Measurements from ENCODE around the gene PPP1R27. TPM values are rescaled to one million over a fixed set of nuclear protein-coding genes. Genes with fewer than 3 reads are reported as not detected.

Gene PPP1R27
- total RNA-seq, 1 experiment from 2014 or later: not detected

DNA sequence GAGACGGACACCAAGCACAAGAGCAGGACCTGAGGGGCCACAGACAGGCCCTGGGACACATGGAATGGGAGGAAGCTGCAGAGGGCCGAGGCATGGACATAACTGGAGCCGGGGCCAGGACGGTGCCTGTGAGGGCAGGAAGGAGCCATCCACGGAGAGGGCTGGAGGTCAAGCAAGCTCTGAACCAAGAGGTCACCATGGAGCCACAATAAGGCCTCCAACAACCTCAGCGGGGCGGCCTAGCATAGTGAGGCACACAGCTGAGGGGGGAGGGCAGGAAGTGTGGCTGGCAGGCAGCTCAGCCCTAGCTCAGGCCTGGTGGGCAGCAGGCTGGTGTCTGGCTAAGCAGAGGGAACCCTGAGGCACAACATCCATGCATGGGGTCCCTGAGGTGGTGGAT, 6.2 kb downstream of the PPP1R27 start:
- Mint-ChIP-seq H3K4me1 (ENCODE audit: insufficient read depth, unreplicated experiment) (peaks cover 9% of the 10 kb centered on the region), H3K9me3 (ENCODE audit: unreplicated experiment) (no peaks in the 10 kb centered on the region), H3K4me3 (ENCODE audit: unreplicated experiment) (no peak overlapping the region), H3K27ac (ENCODE audit: low read depth, unreplicated experiment) (no peak overlapping the region), H3K27me3 (ENCODE audit: insufficient read depth, unreplicated experiment) (no peaks in the 10 kb centered on the region), H3K36me3 (ENCODE audit: insufficient read depth, unreplicated experiment) (no peaks in the 10 kb centered on the region)
- TF ChIP-seq, protein P1, sequence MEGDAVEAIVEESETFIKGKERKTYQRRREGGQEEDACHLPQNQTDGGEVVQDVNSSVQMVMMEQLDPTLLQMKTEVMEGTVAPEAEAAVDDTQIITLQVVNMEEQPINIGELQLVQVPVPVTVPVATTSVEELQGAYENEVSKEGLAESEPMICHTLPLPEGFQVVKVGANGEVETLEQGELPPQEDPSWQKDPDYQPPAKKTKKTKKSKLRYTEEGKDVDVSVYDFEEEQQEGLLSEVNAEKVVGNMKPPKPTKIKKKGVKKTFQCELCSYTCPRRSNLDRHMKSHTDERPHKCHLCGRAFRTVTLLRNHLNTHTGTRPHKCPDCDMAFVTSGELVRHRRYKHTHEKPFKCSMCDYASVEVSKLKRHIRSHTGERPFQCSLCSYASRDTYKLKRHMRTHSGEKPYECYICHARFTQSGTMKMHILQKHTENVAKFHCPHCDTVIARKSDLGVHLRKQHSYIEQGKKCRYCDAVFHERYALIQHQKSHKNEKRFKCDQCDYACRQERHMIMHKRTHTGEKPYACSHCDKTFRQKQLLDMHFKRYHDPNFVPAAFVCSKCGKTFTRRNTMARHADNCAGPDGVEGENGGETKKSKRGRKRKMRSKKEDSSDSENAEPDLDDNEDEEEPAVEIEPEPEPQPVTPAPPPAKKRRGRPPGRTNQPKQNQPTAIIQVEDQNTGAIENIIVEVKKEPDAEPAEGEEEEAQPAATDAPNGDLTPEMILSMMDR (IDR thresholded peaks at IDR 0.05; ENCODE audit: unreplicated experiment): no peak
- intact Hi-C loops (cut with micrococcal nuclease): no loop called here
- ChIA-PET POLR2A (interaction anchor here (0.6 to 1.3 kb wide), 4 partner anchors 27 to 270 kb away, joined by 3 to 5 read pairs (median 4); partner anchors contain the start of gene P4HB), CTCF (interaction anchor here (0.6 kb wide), 1 partner anchor 472 kb away, joined by 3 read pairs; no protein-coding TSS in a partner anchor)
- no peak for DNase-seq (ENCODE audit: unreplicated experiment)
- no TSS peak for BruUV-seq (replicated peaks)

DNA sequence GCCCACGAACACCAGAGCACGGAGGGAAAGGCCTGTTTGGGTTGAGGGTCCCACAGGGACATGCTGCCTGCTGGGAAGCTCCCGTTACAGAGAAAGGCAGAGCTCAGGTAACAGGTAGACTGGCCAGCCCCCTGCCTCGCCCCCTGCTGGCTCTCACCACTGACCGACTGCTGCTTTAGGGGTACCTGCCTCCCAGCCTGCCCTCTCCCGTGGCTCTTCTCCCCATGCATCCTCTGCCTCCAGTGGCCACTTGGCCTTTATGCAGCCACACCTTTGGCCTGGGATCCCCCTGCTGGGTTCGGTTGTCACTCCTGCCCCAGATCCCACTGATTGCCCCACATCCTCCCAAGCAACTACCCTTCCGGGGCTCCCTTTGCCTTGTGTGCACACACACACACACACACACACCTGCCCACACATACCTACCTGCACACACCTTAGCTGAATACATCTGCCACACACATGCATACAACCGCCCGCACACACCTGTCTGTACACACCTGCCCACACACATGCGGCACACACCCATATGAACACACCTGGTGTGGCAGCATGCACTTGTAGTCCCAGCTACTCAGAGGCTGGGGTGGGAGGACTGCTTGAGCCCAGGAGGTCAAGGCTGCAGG, 8.9 kb downstream of the PPP1R27 start:
- ChIA-PET CTCF (interaction anchor here (0.5 to 1.2 kb wide), 3 partner anchors 8 to 356 kb away, joined by 3 to 4 read pairs (median 4); no protein-coding TSS in a partner anchor), POLR2A (no interaction called here)
- Mint-ChIP-seq H3K36me3 (ENCODE audit: insufficient read depth, unreplicated experiment) (no peaks in the 10 kb centered on the region), H3K27ac (ENCODE audit: low read depth, unreplicated experiment) (no peak overlapping the region), H3K9me3 (ENCODE audit: unreplicated experiment) (no peaks in the 10 kb centered on the region), H3K27me3 (ENCODE audit: insufficient read depth, unreplicated experiment) (no peaks in the 10 kb centered on the region), H3K4me3 (ENCODE audit: unreplicated experiment) (no peak overlapping the region), H3K4me1 (ENCODE audit: insufficient read depth, unreplicated experiment) (no peaks in the 10 kb centered on the region)
- no TSS peak for BruUV-seq (replicated peaks)
- no peak for DNase-seq (ENCODE audit: unreplicated experiment)
- intact Hi-C loops (cut with micrococcal nuclease): no loop called here
- TF ChIP-seq, protein P1 (IDR thresholded peaks at IDR 0.05; ENCODE audit: unreplicated experiment): no peak

DNA sequence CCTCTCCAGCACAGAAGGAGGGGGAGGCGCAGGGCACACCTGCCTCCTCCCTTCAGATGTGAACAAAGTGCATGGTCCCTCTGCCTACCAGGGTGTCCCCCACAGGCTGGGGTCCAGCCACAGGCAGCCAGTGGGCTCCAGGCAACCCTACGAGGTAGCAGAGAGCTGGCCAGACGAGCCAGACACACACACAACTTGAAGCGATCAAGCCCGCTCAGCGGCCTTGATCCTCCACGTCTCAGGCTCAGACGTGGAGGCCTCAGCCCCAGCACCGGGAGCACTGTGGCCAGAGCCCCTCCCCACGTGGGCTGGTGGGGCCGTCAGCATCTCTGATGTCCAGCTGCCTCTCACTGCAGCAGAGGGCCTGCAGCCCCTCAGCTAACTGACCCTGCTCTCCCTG, 10.3 kb downstream of the PPP1R27 start:
- no peaks in the 10 kb centered on the region for H3K27me3 Mint-ChIP-seq (ENCODE audit: insufficient read depth, unreplicated experiment)
- POLR2A ChIA-PET: interaction anchor here (0.6 kb wide), 1 partner anchor 143 kb away, joined by 3 read pairs; no protein-coding TSS in a partner anchor
- TF ChIP-seq, protein P1 (IDR thresholded peaks at IDR 0.05; ENCODE audit: unreplicated experiment): no peak
- H3K27ac Mint-ChIP-seq (ENCODE audit: low read depth, unreplicated experiment): no peak overlapping the region
- DNase-seq (ENCODE audit: unreplicated experiment): no peak
- H3K36me3 Mint-ChIP-seq (ENCODE audit: insufficient read depth, unreplicated experiment): no peaks in the 10 kb centered on the region
- no peak overlapping the region for H3K4me3 Mint-ChIP-seq (ENCODE audit: unreplicated experiment)
- no peaks in the 10 kb centered on the region for H3K9me3 Mint-ChIP-seq (ENCODE audit: unreplicated experiment)
- intact Hi-C loops (cut with micrococcal nuclease): no loop called here
- BruUV-seq (replicated peaks): no TSS peak
- CTCF ChIA-PET: interaction anchor here (0.6 kb wide), 1 partner anchor 444 kb away, joined by 4 read pairs; no protein-coding TSS in a partner anchor
- no peaks in the 10 kb centered on the region for H3K4me1 Mint-ChIP-seq (ENCODE audit: insufficient read depth, unreplicated experiment)

DNA sequence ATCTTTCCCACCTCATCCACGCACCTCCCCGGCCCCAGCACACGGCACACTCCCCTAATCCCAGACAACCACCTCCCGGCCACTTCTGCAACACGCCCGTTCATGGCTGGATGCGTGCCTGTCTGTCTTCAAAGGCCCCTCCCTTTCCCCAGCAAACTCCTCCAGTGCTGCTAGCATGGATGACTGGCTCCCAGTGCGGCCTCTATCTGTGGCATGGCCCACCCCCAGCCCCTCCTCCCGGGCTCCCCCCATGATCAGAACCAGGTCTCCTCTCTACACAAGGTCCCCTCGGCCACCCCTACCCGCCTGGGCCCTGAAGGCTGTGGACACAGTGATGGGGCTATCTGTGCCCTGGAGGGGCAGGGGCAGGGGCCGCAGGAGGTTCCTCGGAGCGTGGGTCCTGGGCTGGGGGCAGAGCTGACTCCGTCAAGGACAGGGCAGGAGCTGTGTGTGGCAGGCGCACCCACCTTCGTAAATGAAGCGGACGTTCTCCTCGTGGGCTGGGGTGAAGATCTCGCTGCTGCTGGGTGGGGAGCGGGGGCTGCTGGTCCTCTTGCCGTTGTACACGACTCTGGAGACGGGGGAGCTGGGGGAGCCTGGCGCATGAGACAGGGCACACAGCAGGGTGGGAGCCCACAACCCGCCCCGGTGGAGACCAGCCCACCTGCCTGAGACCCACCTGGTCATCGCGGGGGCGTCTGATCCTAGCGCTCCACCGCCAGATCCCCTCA, 10.9 kb downstream of the PPP1R27 start:
- no peaks in the 10 kb centered on the region for H3K36me3 Mint-ChIP-seq (ENCODE audit: insufficient read depth, unreplicated experiment)

More for the DNA sequence above, 10.9 kb downstream of the PPP1R27 start:
- BruUV-seq (replicated peaks): no TSS peak
- Mint-ChIP-seq H3K4me3 (ENCODE audit: unreplicated experiment) (no peak overlapping the region), H3K4me1 (ENCODE audit: insufficient read depth, unreplicated experiment) (no peaks in the 10 kb centered on the region), H3K27me3 (ENCODE audit: insufficient read depth, unreplicated experiment) (no peaks in the 10 kb centered on the region), H3K9me3 (ENCODE audit: unreplicated experiment) (no peaks in the 10 kb centered on the region), H3K27ac (ENCODE audit: low read depth, unreplicated experiment) (no peak overlapping the region)
- intact Hi-C loops (cut with micrococcal nuclease): no loop called here
- ChIA-PET CTCF (interaction anchor here (0.6 kb wide), 1 partner anchor 444 kb away, joined by 4 read pairs; no protein-coding TSS in a partner anchor), POLR2A (interaction anchor here (0.6 kb wide), 1 partner anchor 121 kb away, joined by 3 read pairs; no protein-coding TSS in a partner anchor)
- TF ChIP-seq, protein P1 (IDR thresholded peaks at IDR 0.05; ENCODE audit: unreplicated experiment): no peak
- no peak for DNase-seq (ENCODE audit: unreplicated experiment)
